Fibroblast of upper back skin (primary cell): ENCODE results near the gene NUDT1.
A peak's percentile ranks its signal among the peaks of the same experiment; 100 is the strongest.

ENCODE experiments used
- DNase-seq: peaks from one replicate; pipeline ENCODE4 v3.0.0-alpha.2; 2013

The NUDT1 gene

DNA sequence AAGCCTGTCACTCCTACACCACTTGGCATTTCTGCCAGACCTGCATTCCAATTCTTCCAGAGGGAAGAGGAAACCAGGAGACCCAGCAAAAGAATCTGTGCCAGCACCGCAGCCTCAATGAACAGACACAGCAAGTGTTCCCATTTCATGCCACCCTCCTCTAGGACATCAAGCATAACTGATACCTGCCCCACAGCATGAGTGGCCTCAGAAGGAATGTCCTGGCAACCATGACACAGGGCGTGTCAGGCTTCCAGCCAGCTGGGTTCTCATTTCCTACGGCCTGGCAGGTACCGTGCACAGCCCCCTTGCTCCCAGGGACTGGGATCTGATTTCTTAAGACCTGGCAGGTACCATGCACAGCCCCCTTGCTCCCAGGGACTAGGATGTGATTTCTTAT, 17.1 kb upstream of the NUDT1 start:
- DNase-seq, result no peak

DNA sequence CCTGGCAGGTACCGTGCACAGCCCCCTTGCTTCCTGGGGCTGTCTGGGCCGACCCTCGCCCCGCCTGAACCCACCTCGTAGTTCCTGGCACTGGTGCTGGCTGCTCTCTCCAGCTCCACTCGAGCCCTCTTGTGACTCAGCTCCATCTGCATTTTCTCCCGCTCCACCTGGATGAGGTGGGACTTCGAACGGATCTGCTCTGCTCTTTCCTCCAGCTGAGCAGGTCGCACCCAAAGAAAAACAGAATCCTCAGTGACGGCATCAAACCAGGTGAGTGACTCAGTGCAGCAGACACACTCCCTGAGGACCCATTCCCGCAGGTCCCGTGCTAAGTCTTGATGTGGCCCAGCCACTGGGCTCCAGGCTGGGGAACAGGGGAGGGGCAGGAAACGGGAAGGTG, 16.7 kb upstream of the NUDT1 start:
- DNase-seq, result no peak

DNA sequence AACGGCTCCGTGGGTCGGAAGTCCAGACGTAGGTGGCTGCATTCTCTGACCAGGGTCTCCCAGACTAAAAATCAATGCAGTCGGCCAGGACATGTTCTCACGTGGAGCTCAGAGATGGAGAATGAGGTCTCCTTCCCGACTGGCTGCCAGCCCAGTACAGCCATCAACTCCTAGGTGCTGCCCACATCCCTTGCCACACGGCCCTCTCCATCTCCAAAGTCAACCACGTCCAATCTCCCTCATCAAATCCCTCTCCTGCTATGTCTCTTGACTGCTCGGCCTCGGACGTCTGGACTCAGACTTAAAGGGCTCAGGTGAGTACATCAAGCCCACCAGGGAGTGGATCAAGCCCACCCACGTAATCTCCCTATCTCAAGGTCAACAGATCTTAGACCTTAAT, 16.2 kb upstream of the NUDT1 start:
- no peak for DNase-seq

DNA sequence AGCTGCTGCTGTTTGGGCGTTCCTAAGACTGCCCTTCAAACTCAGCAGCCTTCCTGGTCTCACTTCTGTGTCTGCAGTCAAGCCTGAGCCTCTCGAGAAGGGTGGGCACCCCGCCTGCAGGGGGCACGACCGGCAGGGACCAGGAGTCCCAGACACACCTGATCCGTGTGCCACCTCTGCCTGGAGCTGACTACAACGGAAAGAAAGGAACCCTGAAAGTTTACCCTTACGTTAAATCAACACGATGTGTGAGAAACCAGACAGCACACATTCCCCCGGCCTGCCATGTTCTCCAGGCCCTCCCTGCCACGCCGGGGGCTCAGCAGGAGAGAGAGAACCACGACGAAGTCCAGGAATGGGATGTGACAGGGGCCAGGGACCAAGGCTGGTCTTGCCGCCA, 14.3 kb upstream of the NUDT1 start:
- no peak for DNase-seq

DNA sequence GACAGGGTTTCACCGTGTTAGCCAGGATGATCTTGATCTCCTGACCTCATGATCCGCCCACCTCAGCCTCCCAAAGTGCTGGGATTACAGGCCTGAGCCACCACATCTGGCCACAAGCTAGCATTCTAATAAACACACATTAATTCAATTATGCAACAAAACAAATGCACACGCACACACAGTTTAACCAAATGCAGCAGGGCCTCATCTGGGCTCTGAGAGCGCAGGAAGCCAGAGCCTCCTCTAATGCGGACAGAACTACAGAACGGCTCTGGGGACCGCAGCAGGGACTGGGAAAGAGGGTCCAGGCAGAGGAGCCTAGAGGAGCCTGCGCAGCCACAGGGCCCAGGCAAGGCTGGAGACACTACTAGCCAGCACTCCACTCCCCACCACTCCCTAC, 13.1 kb upstream of the NUDT1 start:
- DNase-seq, result no peak

DNA sequence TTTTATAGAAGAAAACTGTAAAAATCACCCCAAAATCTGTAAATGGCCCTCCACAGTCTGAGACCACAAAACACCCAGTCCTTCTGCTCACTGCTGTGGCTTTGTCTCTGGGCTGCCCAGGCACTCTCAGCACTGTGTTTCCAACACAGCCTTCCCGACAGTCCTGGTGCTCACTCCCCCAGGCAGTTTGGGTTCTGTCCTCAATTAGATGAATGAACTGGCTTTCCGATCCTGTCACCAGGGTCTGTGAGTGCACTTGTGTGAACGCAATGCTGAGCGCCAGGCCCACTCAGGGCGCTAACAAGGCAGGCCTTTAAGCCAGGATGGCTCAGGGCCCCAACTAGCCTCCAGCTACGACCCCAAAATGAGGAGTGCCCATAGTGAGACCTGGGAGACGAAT, 12.6 kb upstream of the NUDT1 start:
- DNase-seq, result no peak

DNA sequence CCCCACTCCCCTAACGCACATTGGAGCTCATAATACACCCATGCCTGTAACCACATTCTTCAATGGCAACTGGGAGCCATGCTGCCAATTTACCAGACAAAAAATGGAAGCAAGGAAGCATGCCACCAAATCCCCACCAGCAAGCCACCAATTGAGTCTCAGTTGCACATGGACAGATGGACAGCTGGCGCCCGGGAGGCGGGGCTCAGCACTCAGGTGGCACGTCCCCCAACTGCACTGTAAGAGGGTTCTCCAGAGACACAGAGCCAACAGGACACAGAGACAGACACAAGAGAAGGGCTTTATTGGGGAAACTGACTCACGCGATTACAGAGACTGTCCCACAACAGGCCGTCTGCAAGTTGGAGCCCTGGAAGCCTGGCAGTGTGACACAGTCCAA, 11.8 kb upstream of the NUDT1 start:
- no peak for DNase-seq

DNA sequence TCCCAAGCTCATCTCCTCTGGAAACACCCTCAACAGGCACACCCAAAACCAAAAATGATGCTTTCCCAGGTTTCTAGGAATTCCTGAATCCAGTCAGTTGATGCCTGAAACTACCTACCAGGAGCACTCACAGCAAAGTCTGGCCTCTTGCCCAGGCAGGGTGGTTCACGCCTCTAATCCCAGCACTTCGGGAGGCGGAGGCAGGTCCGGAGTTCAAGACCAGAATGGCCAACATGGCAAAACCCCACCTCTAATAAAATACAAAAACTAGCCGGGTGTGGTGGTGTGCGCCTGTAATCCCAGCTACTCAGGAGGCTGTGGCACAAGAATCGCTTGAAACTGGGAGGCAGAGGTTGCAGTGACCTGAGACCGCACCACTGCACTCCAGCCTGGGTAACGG, 11.1 kb upstream of the NUDT1 start:
- no peak for DNase-seq

DNA sequence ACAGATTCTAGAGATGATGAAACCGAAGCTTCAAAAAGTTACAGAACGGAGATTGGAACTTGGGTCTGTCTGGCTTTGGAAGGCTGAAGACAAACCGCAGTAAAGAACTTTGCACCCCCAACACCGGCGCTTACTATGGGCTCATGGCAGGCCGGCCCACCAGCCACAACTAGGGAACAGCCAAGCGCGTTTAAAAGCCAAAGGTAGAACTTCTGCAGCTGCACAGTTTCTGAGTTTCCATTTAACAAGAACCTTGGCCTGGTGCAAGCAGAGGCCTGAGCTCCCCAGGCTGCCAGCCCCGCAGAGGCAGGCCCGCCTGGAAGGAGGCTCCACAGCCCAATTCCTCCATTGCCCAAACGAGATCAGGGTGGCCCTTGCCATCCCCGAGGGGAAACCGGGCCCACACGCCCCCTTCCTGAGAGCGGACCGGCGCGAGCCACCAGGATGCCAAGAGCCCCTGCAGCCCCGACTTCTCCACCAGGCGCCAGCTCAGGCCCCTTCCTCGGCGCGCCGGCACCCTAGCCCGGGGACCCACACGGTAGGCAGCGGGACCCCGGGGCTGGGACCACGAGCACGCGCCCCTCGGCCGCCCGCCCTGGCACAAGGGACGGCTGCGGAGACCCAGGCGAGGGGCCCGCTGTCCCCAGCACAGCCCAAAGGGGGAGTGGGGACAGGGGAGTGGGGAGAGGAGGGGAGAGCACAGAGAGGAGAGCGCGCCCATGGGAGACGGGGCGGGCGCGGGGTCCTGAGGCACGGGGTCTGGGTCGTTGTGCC, 9.8 kb upstream of the NUDT1 start:
- DNase-seq, result no peak

DNA sequence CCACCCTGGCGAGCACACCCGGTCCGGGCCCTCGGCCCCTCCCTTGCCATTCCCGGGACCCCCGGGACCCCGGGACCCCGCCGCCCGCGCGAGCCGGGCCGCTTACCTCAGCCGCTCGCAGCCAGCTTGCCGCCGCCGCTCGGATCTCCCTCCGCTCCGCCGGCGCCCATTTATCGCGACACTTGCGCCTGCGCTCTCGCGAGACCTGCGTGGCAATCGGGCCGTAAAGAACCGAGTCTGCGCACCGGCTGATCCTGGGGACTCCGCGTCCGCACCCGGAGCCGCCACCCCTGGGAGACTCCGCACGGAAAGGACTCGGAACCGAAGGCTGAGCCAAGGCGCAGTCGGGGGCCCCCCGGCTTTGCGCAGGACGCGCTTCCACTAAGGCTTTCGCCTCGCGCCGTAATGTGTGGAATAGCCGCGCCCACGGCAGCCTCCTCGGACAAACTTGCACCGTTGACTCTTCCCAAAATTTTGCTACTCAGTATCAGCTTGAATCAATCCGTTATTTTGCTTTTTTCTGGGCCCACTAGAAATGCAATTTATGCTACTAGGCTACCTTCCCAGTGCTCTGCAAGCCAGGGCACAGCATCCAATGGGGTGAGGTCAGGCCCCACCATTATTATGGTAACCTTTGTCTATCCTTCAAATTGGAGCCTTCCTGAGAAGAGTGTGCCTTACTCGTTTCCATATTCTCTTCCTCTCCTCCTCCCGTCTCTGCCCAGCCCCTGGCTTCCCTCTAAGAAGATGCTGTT, 9.1 kb upstream of the NUDT1 start, which contains the start of gene MAD1L1:
Gene MAD1L1, minus strand, starts transcription at position 180 of the 755 bp plus-strand sequence. CDS start 2,812 bp downstream, outside the sequence.
- peak; percentile 90 for DNase-seq

DNA sequence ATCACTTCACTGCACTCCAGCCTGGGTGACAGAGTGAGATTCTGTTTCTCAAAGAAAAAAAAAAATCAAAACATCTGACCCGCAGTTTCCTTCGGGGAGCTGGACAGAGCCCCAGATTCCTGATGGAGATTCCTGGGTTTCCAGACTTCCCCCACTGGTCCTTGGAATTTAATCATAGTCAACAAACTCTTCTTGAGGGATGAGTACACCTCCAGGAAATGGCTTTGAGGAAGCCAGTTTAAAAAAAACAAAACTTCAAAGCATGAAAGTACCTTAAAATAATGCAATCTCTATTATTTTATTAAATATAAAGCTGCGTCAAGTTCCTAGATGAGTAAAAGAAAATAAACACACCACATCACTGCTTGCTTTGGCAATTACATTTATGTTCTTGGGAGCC, 8.1 kb upstream of the NUDT1 start:
- DNase-seq, result peak; percentile 32

DNA sequence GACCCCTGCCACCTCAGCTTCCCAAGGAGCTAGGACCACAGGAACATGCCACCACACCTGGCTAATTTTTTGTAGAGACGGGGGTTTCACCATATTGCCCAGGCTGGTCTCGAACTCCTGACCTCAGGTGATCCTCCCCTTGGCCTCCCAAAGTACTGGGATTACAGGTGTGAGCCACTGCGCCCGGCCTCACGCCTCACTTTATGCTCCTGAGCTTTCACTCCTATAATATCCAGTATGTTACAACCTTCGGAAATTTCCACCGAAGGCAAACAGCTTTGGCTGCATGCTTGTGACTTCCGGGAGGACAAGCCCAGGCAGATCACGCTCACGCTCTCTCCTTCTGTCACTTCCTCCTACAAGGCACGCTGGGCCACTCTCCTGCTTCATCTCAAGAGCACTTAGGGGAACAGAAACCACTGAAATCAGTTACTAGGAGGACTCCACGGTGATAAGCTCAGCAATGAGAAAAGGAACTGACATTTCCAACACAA, 4.9 kb upstream of the NUDT1 start:
- no peak for DNase-seq

DNA sequence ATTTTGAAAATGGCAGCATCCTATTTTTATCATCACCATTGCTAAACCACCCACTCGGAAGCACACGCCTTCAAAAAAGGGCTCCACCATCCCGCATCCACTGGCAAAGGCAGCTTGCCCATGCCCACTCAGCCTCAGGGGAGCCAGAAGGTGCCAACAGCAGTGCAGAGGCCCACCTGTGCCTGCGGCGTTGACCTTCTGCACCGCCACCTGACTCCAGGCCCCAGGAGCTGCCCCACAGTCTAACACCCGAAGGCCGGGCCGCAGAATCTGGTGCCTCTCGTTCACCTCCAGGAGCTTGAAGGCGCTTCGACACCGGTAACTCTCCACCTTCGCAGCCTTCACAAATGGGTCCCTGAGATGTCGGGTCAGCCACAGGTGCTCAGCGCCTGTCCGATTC, 2.8 kb upstream of the NUDT1 start:
- no peak for DNase-seq

DNA sequence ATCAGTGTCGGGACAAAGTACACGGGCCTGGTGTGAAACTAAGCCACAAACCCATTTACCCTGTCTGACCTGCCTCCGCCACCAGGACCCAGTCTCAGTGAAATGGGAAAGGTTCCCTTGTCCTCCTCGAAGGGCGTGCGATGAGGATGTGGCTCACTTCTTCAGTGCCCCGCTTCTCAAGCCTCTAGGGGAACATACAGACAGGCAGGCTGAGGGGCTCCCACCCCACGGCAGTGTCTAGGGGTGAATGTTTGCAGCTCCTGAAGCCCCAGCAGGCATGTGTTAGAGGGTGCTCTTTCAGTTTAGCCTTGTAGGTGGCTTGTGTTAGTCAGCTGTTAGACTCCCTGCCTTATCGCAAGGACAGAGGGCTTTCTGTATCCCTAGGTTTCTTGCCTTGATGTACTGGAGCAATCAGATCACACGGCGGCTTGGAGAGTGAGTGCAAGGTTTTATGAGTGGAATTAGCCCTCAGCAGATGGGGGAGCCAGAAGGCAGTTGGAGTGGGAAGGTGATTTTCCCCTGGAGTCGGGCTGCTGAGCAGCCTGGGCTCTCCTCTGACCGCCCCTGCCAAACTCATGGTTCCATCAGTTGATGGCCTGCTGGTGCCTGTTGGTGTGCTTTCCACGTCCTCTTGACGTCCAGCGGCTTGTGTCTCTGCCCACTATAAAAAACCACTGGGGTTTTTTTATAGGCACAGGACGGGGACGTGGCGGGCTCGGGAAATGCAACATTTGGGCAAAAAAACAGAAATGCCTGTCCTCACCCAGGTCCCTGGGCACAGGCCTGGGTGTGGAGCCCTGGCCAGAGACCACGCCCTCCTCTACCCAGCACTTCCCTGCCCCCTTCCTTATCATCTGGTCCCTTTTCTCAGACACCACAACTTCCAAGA, 759 bp downstream of the NUDT1 start:
- no peak for DNase-seq

DNA sequence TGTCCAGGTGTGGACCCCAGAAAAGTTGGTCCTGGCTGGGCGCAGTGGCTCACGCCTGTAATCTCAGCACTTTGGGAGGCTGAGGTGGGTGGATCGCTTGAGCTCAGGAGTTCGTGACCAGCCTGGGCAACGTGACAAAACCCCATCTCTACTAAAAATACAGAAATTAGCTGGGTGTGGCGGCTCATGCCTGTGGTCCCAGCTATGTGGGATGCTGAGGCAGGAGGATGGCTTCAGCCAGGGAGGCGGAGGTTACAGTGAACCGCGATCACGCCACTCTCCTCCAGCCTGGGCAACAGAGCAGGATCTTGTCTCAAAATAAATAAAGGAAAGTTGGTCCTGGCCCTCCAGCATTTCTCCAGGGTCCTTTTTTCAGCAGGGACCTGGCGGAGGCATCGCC, 1.4 kb downstream of the NUDT1 start:
- DNase-seq, result no peak

DNA sequence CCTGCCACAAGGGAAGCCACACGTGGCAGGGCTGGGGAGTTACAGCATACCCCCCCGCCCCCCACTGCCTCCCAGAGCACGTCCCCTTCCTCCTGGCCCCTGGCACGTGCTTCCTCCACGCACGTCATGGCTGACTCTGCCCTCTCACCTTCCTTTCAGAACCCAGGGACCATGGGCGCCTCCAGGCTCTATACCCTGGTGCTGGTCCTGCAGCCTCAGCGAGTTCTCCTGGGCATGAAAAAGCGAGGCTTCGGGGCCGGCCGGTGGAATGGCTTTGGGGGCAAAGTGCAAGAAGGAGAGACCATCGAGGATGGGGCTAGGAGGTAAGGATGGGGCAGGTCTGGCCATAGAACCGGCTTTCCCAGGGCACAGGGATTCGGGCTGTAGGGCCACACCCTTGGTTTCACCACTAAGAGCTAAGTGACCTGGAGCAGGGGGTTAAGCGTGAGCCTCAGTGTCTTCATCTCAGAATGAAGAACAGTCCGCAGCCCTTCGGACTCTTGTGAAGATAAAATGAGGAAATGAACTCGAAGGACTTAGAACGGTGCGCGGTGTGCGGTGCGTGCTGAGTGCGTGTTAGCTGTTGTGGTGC, 2.5 kb downstream of the NUDT1 start:
- no peak for DNase-seq

DNA sequence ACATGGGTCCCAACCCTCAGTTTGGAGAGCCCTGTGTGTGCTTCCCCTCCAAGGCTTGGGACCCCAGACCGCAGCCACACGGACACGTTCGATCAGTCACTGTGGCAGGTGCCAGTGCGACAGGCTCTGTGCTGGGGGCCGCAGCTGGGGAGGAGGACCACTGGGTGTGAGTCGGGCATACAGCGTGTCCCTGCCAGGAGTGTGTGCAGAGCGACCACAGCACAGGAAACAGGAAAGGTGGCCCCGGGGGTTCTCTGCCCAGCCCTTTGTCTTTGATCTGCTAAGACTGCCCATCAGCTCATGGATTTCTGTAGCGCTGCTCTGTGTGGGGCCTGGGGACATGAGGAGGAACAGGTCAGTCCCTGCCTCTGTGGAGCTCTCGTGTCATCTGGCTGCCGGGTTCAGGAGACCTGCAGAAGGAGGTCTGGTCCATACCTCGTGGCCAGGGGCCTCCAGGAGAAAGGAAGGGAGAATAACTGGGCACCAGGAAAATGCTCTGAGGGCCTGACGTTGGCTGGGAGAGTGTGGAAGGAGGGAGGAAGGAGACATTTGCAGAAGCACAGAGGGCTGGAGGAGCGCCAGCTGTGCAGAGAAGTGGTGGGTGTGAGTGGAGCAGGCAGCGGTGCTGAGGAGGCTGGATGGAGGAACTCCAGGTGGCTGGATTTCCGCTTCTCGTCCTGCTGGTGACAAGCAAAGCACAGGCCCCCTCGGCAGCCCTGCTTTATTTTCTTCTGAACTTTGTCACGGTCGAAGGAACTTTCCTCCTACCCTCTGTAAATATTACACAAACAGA, 4.1 kb downstream of the NUDT1 start:
- DNase-seq, result no peak

DNA sequence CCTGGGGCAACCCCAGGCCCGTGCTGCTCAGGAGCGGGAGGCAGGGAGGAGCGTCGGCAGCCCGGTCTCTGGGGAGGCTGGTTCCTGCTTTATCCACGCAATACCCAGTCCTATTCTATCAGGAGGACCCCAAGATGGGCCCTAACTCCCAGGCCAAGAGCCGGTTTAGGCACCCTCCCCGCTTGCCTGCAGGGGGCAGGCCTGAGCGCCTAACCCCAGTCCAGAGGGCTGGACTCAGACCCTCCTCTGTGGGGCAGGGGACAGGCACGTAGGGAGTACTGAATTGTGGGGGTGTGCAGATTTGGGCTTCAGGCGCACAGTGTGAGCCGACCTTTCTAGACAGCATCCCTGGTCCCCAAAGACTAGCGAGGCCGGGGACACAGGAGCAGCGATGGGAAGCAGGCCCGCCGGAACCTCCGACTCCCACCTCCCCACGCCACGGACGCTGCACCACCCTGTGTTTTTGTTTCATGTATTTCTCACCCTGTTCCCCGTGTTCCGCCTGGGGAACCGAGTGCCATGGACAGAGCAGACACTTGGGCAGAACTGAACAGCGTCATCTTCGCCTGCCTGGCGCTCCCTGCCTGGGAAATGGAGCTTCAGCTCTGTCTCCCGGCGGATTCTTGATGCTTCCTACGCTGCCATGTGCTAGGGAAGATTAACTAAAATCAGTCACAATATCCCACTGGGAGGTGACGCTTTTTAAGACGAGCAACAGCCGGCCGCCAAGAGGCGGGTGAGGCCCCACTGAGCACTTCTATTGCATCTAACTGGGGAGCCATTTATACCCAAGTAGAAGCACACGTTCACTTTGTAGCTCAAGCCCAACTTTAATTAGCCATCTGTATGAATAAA, 5.3 kb downstream of the NUDT1 start:
- no peak for DNase-seq

DNA sequence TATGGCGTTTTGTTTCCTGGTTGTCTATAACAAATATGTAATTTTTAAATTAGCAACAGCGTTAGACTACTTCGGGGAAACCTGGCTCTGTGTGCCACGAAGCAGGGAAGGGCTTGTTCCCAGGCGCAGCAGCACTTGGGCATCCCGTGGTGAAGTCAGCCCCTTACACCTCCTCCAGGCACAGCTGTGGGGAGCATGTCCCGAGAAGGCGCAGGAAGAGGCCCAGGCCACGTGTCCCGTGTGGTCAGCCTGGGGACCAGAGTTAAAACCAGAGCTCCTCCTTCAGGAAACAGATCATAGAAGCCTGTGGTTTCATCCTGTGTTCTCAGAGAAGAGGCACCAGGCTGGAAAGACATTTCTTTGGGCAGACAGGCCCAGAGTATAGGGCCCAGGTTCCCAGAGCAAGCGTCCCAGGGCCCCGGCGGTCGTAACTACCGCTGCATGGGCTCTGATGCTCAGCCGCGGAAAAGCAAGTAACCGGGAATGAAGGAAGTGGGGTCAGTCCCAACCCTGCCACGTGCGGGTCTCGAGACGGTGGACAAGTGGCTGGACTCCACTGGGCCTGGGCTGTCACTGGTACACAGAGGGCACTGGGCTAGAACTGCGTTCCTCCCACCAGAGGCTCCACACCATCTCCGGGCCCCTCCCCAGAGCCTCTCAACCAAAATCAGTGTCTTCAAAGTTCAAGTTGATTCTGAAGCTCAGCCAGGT, 7.1 kb downstream of the NUDT1 start:
- DNase-seq, result peak; percentile 94

DNA sequence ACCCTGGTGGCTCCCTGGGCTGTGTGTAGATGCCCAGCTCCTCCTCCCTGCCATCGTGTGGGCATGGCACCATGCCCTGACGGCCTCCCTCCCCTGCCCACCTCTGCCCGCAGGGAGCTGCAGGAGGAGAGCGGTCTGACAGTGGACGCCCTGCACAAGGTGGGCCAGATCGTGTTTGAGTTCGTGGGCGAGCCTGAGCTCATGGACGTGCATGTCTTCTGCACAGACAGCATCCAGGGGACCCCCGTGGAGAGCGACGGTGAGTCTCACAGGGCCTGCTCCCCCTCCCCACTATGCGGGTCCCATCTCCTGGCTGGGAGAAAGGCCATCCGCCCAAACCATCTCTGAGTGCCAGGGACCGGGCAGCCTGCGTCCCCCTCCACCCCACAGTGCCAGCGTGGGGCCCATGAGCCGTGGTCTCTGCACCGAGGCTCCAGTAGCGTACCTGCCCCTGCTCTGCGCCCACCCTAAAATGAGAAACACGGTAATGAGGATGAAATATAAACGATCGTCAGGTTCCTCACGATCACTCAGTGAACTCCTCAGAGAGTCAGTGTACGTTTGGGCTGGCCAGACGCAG, 7.8 kb downstream of the NUDT1 start:
- no peak for DNase-seq
